ENCODE results near the gene TNFAIP3. TPM values are rescaled to one million over a fixed set of nuclear protein-coding genes. Genes with fewer than 3 reads are reported as not detected.

Gene TNFAIP3
- total and polyA plus RNA-seq, 2 of the 4 experiments (the other 2 are of a cell fraction), result 5.0 to 14.2 TPM

GRCh38 chr6:137867685-137868509 lies 838 bp downstream of the TNFAIP3 start:
- Histone ChIP-seq H3K27me3 (ENCODE audit: control insufficient read depth, insufficient read depth, low read length) (no peaks in the 10 kb centered on the region), H3K4me1 (ENCODE audit: control insufficient read depth, insufficient read depth, low read length) (peaks cover 12% of the 10 kb centered on the region), H2BK20ac (ENCODE audit: low read depth, low read length) (no peak overlapping the region), H3K9me1 (ENCODE audit: insufficient read depth, low read length) (0 out of 2 replicates have a peak, but pooled peaks cover 5% of the 10 kb centered on the region), H3K56ac (ENCODE audit: extremely low read depth, insufficient read depth, low read length) (peak overlapping the region; percentile 50; the same call in 1 of the 2 replicates), H3K18ac (ENCODE audit: low read depth, low read length) (peak overlapping the region; percentile 59), H3K23ac (ENCODE audit: low read depth, low read length) (peak overlapping the region; percentile 90), H2BK120ac (ENCODE audit: low read depth, low read length) (peak overlapping the region; percentile 30; the same call in 1 of the 2 replicates), H3K79me1 (ENCODE audit: low read depth in 1 of 2, low read length in 2 of 2) (peaks cover 6 to 43% of the 10 kb centered on the region in 2 experiments; a peak in 3 of 4 replicates), H4K8ac (ENCODE audit: low read depth in 2 of 2, low read length in 2 of 2) (peak overlapping the region; percentile 2 to 36; a peak in 2 of 4 replicates), H4K91ac (ENCODE audit: insufficient read depth, low read depth, low read length) (peak overlapping the region; percentile 65; the same call in 1 of the 2 replicates), H3K14ac (replicated peaks; ENCODE audit: low read depth, low read length) (peak overlapping the region; percentile 93), H4K5ac (ENCODE audit: low read depth, low read length) (peak overlapping the region; percentile 21), H2AK5ac (ENCODE audit: low read depth, low read length) (no peak overlapping the region; the same call in 1 of the 2 replicates), H3K9ac (ENCODE audit: low read depth, low read length) (peak overlapping the region; percentile 85), H3K4ac (ENCODE audit: low read depth, low read length) (peak overlapping the region; percentile 20), H2AK9ac (replicated peaks; ENCODE audit: low read depth, low read length, poor library complexity) (peak overlapping the region; percentile 66), H3K27ac (ENCODE audit: insufficient read depth, low read length) (peak overlapping the region; percentile 70), H3K36me3 (ENCODE audit: control insufficient read depth, insufficient read depth, low read length) (peaks cover 4% of the 10 kb centered on the region; the same call in 1 of the 2 replicates), H2BK15ac (ENCODE audit: low read depth, low read length) (no peak overlapping the region), H3K4me2 (ENCODE audit: low read depth, low read length) (peak overlapping the region; percentile 94), H4K20me1 (ENCODE audit: insufficient read depth, low read length) (0 out of 2 replicates have a peak, but pooled peaks cover 6% of the 10 kb centered on the region), H3K9me3 (ENCODE audit: control insufficient read depth, insufficient read depth, low read length) (no peaks in the 10 kb centered on the region), H2AFZ (replicated peaks; ENCODE audit: low read length, poor library complexity) (peak overlapping the region; percentile 92), H2BK5ac (ENCODE audit: low read depth, low read length, poor library complexity, severe bottlenecking) (peak overlapping the region; percentile 37), H3K4me3 (ENCODE audit: insufficient read depth, low read depth, low read length) (peak overlapping the region; percentile 88)
- no peak for TF ChIP-seq USF2 (IDR thresholded peaks at IDR 0.05; ENCODE audit: low read depth, low read length)
- no peak for TF ChIP-seq MAFK (IDR thresholded peaks at IDR 0.05; ENCODE audit: low read depth, low read length)
- TF ChIP-seq RFX5 (IDR thresholded peaks at IDR 0.05; ENCODE audit: low read depth, low read length), result no peak
- no peak for TF ChIP-seq FOS (IDR thresholded peaks at IDR 0.05; ENCODE audit: low read depth, low read length)
- no peak for TF ChIP-seq CTCF (conservative IDR thresholded peaks at IDR 0.05; ENCODE audit: low read depth, low read length)
- TF ChIP-seq CHD1 (IDR thresholded peaks at IDR 0.05; ENCODE audit: low read depth, low read length), result no peak
- TF ChIP-seq NFE2L2 (IDR thresholded peaks at IDR 0.05; ENCODE audit: low read depth, low read length), result no peak
- no peak for TF ChIP-seq BHLHE40 (IDR thresholded peaks at IDR 0.05; ENCODE audit: low read depth, low read length)
- no peak for TF ChIP-seq MAZ (IDR thresholded peaks at IDR 0.05; ENCODE audit: borderline replicate concordance, low read depth, low read length)
- no TSS peak for BruUV-seq (replicated peaks)
- in situ Hi-C loops (cut with MboI; ENCODE audit: low sequenced_read_pairs), result loop anchor here (5.0 to 10.0 kb wide), 2 partner anchors 161 to 237 kb away; partner anchors contain the start of gene PERP
- 7% methylated on average over 18 of the region's 32 CpGs; no CpG with 5 or more reads in 1 of the 2 experiments for WGBS, 2 experiments (ENCODE audit: extremely low coverage in 2 of 2, insufficient read length in 1 of 2)
- DNase-seq, result peak; percentile 37
- POLR2A ChIA-PET (ENCODE audit: unreplicated experiment), result no interaction called here
- intact Hi-C loops (cut with micrococcal nuclease), result loop anchor here (1.0 to 5.0 kb wide), 6 partner anchors 19 to 239 kb away; partner anchors contain the start of gene PERP
- CTCF ChIA-PET, result interaction anchor here (0.6 to 2.1 kb wide), 10 partner anchors 20 to 555 kb away, joined by 3 to 10 read pairs (median 4); no protein-coding TSS in a partner anchor
- ATAC-seq (ENCODE audit: low read depth), result peak; percentile 22
- dilution Hi-C loops (cut with HindIII; ENCODE audit: low sequenced_read_pairs, unreplicated experiment), result no loop called here
